Measurements from ENCODE around the gene EBNA1BP2.
A peak's percentile ranks its signal among the peaks of the same experiment; 100 is the strongest.
"Not testable (repeated sequence)": the region's sequence is repeated elsewhere in the genome, so short reads cannot be mapped to it uniquely, and the experiment has no call there.

Gene EBNA1BP2

GRCh38 chr1:43171876-43172526, at the start of gene EBNA1BP2, which contains the start of gene CFAP57:
TSS of gene EBNA1BP2 (minus strand) at chr1:43172290. CDS start at chr1:43172118, 172 bp downstream.
TSS of gene CFAP57 (plus strand) at chr1:43172330. CDS start at chr1:43172754, 424 bp downstream.
- peak; percentile 95 for DNase-seq
- in situ Hi-C loops (cut with MboI; ENCODE audit: low pct_unique_long_range_greater_than_20kb, low sequenced_read_pairs), result no loop called here

- in situ Hi-C loops (cut with MboI; ENCODE audit: low pct_unique_long_range_greater_than_20kb, low sequenced_read_pairs), result no loop called here
- no peak for DNase-seq
These were observed 49.7 kb upstream of the EBNA1BP2 start for GRCh38 chr1:43221797-43222196.

- in situ Hi-C loops (cut with MboI; ENCODE audit: low pct_unique_long_range_greater_than_20kb, low sequenced_read_pairs), result no loop called here
- peak; percentile 38 for DNase-seq
These were observed 49.1 kb upstream of the EBNA1BP2 start for GRCh38 chr1:43220905-43221778.

- DNase-seq, result no peak
- in situ Hi-C loops (cut with MboI; ENCODE audit: low pct_unique_long_range_greater_than_20kb, low sequenced_read_pairs), result no loop called here
These were observed 45.7 kb upstream of the EBNA1BP2 start for GRCh38 chr1:43217747-43218146.

GRCh38 chr1:43214501-43215444, 42.7 kb upstream of the EBNA1BP2 start:
- in situ Hi-C loops (cut with MboI; ENCODE audit: low pct_unique_long_range_greater_than_20kb, low sequenced_read_pairs), result no loop called here

GRCh38 chr1:43208277-43208676, 36.2 kb upstream of the EBNA1BP2 start:
- in situ Hi-C loops (cut with MboI; ENCODE audit: low pct_unique_long_range_greater_than_20kb, low sequenced_read_pairs); DNase-seq: not testable (repeated sequence)

More at GRCh38 chr1:43214501-43215444, 42.7 kb upstream of the EBNA1BP2 start:
- DNase-seq, result no peak

- in situ Hi-C loops (cut with MboI; ENCODE audit: low pct_unique_long_range_greater_than_20kb, low sequenced_read_pairs), result no loop called here
- DNase-seq, result no peak
These were observed 35.3 kb upstream of the EBNA1BP2 start for GRCh38 chr1:43207229-43207853.

GRCh38 chr1:43206600-43207228, 34.6 kb upstream of the EBNA1BP2 start:
- in situ Hi-C loops (cut with MboI; ENCODE audit: low pct_unique_long_range_greater_than_20kb, low sequenced_read_pairs), result no loop called here
- DNase-seq, result peak; percentile 61

- in situ Hi-C loops (cut with MboI; ENCODE audit: low pct_unique_long_range_greater_than_20kb, low sequenced_read_pairs), result no loop called here
- no peak for DNase-seq
These were observed 33.6 kb upstream of the EBNA1BP2 start for GRCh38 chr1:43205671-43206070.

- in situ Hi-C loops (cut with MboI; ENCODE audit: low pct_unique_long_range_greater_than_20kb, low sequenced_read_pairs), result no loop called here
- no peak for DNase-seq
These were observed 32.3 kb upstream of the EBNA1BP2 start for GRCh38 chr1:43204394-43204793.

GRCh38 chr1:43203859-43204258, 31.8 kb upstream of the EBNA1BP2 start:
- in situ Hi-C loops (cut with MboI; ENCODE audit: low pct_unique_long_range_greater_than_20kb, low sequenced_read_pairs), result no loop called here
- DNase-seq, result no peak

- in situ Hi-C loops (cut with MboI; ENCODE audit: low pct_unique_long_range_greater_than_20kb, low sequenced_read_pairs), result no loop called here
- DNase-seq, result no peak
These were observed 27.1 kb upstream of the EBNA1BP2 start for GRCh38 chr1:43199093-43199726.

GRCh38 chr1:43197343-43198127, 25.4 kb upstream of the EBNA1BP2 start:
- in situ Hi-C loops (cut with MboI; ENCODE audit: low pct_unique_long_range_greater_than_20kb, low sequenced_read_pairs), result no loop called here
- no peak for DNase-seq

GRCh38 chr1:43194509-43194908, 22.4 kb upstream of the EBNA1BP2 start:
- in situ Hi-C loops (cut with MboI; ENCODE audit: low pct_unique_long_range_greater_than_20kb, low sequenced_read_pairs), result no loop called here
- no peak for DNase-seq

- DNase-seq, result no peak
- in situ Hi-C loops (cut with MboI; ENCODE audit: low pct_unique_long_range_greater_than_20kb, low sequenced_read_pairs), result no loop called here
These were observed 16.0 kb upstream of the EBNA1BP2 start for GRCh38 chr1:43188106-43188505.

GRCh38 chr1:43184995-43185394, 12.9 kb upstream of the EBNA1BP2 start:
- no peak for DNase-seq
- in situ Hi-C loops (cut with MboI; ENCODE audit: low pct_unique_long_range_greater_than_20kb, low sequenced_read_pairs), result no loop called here

GRCh38 chr1:43184388-43184787, 12.3 kb upstream of the EBNA1BP2 start:
- in situ Hi-C loops (cut with MboI; ENCODE audit: low pct_unique_long_range_greater_than_20kb, low sequenced_read_pairs), result no loop called here
- no peak for DNase-seq
